GM18498 (cell line): ENCODE data around the gene NPAS2.

Source experiments
- ATAC-seq: cut with Tn5 transposase; IDR thresholded peaks from one replicate; pipeline ENCODE4 v1.9.1; 2021; ENCODE audit warnings: mild to moderate bottlenecking, moderate library complexity; ENCODE audit not compliant: unreplicated experiment

Gene NPAS2

GRCh38 chr2:100903534-100904258 lies 83.8 kb downstream of the NPAS2 start:
- no peak for ATAC-seq

GRCh38 chr2:100905132-100905805 lies 85.3 kb downstream of the NPAS2 start:
- no peak for ATAC-seq

GRCh38 chr2:100906131-100906530 lies 86.2 kb downstream of the NPAS2 start:
- ATAC-seq: no peak

- no peak for ATAC-seq
Observed at GRCh38 chr2:100906679-100907078, 86.7 kb downstream of the NPAS2 start.

- no peak for ATAC-seq
Observed at GRCh38 chr2:100907832-100908231, 87.9 kb downstream of the NPAS2 start.

- no peak for ATAC-seq
Observed at GRCh38 chr2:100909534-100910081, 89.7 kb downstream of the NPAS2 start.

GRCh38 chr2:100910111-100910510 lies 90.2 kb downstream of the NPAS2 start:
- ATAC-seq: no peak

DNA sequence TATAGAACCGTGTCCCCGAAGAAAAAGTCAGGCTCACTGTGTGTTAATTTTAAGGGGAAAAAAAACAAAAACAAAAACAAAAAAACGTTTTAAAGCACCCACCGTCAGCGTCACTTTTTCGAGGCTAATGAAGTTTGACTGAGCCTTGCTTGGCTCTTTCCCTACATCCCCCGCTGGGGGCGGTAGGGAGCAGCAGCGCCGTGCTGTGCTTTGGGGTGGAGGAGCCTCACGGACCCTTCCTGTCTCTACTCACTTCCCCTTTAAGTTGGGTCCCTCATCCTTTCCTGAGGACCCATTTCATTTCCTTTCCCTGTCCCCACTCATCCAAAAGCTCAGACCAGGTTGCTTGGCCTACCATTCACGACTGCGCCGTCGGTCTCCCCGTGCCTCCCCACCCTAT lies 99.4 kb downstream of the NPAS2 start:
- no peak for ATAC-seq

DNA sequence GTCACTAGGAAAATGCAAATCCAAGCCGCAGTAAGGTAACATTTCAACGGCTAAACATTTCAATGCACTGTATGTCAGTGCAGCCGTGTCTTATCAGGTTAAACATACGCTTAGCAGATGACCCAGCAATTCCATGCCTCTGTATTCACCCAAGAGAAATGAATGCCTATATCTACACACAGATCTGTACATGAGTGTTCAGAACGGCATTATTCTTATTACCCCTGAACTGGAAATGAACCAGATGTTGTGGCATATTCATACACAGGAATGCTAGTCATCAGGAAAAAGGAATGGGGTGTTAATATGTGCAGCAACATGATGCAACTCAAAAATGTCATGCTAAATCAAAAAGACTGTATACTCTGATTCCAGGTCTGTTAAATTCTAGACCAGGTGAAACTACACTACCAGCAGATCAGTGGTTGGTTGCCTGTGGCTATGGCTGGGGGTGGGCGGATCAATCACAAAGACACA lies 101.8 kb downstream of the NPAS2 start:
- ATAC-seq: no peak

GRCh38 chr2:100923461-100924060 lies 103.6 kb downstream of the NPAS2 start:
- ATAC-seq: no peak

GRCh38 chr2:100924122-100924519 lies 104.2 kb downstream of the NPAS2 start:
- ATAC-seq: no peak

DNA sequence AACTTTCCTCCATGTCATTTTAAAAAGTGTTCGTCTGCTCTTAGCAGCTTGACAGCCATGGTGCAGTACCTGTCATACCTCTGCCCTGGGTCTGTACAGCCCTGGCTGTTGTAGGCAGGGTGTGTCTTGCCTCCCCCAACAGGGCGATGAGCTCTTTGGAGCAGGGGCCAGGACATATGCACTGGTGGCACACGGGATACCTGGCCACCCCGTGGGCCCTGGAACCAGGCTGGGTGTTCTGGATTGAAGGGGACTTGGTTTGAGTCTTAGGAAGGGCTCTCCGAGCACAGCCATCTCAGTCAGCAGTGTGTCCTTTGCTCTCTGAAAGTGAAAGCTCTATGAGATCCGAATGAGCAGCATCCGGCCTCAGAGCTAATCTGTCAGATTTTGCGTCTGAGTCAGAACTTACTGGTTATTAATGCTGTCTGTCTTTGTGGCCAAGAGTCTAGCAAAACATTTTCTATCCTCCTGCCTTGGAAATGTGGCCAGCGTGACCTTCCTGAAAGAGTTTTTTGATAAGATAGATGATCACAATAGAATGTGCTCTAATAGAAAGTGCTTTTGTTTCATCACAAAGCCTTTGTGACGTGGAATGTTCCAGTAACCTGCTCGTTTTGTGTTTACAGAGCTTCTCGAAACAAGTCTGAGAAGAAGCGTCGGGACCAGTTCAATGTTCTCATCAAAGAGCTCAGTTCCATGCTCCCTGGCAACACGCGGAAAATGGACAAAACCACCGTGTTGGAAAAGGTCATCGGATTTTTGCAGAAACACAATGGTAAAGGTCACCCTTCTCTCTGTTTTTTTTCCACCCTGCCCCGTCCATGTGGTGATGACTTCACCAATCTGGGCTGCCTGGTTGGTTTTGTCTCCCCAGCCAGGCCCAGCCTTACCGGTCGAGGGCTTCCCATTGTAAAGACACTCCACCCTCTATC lies 104.8 kb downstream of the NPAS2 start:
- peak; percentile 90 for ATAC-seq

- ATAC-seq: no peak
Observed at GRCh38 chr2:100928235-100928634, 108.3 kb downstream of the NPAS2 start.

DNA sequence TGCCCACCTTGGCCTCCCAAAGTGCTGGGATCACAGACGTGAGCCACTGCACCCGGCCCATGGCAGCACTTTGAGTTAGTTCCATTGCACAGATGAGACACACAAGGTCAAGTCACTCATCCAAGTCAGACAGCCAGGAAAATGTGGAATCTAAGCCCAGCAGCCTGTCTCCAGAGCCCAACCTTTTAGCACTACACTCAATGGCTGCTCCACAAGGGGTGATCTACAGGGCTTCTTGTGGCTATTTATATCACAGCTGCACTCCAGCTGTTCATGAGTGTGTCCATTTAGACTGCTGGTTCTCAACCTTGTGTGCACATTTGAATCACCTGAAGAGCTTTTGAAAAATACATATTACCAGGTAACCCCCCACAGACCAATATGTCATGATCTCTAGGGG lies 109.2 kb downstream of the NPAS2 start:
- no peak for ATAC-seq

DNA sequence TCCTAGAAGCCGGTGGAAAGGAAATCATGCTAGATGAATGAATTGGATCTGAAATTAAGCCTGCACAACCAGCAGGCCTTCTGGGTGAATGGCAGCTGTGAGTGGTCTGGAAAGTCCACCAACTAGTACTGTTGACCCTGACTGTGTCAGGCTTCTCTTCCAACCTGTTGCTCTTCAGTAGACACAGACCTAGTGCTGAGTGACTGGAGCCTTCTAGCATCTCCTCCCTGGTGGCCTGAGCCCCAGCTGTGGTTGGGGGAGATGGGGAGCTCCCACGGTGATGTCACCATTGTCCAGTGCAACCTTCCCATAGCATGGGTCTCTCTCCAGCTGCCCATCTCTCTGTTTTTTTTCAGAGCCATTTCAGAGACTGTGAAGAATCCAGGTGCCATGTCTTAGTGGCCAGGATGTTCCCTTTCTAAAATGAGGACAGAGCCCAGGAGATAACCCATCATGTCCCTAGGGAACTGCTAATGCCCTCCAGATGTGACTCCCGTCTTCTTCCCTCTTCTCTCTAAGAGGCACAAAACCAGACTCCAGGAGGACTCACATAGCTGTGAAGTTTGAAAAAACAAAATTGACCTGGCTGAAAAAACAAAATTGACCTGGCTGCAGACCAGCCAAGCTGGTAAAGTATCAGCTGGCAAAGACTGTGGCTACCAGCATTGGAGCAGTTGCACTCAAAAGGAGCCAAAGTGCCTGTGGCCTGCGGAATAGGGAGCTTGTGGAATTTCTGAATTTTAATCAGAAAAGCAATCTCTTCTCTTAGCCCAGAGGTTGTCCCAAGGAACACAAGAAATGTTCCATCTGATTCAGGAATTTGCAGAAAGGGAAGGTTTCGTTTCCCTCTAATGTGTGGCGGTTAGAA lies 114.8 kb downstream of the NPAS2 start:
- no peak for ATAC-seq

- ATAC-seq: no peak
Observed at GRCh38 chr2:100935372-100935752, 115.4 kb downstream of the NPAS2 start.

- no peak for ATAC-seq
Observed at GRCh38 chr2:100936070-100936741, 116.3 kb downstream of the NPAS2 start.

DNA sequence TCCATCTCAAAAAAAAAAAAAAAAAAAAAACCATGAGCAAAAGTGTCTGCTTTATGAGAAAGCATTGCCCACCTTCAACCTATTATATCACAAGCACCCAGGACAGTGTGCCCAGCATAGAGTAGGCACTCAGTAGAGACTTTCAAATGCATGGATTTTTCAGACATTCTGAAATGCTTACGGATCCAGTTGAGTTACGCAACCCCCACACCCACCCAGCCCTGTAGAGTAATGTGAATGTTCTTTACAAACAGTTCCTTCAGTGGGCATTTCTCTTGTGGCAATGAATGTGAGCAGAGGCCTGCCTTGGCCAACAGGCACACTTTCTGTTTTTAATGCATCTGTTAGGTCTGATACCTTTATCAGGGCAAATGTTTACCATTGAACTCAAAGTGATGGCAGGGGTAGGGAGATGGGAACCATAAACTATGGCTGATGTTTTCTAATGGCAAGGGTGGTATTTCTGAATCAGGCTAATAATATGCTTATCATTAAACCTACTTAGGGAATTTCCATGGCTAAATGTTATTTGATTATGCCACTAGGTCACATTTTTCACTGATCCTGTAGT lies 117.1 kb downstream of the NPAS2 start:
- ATAC-seq: no peak
